Activated CD8-positive, alpha-beta memory T cell treated with anti-CD3 and anti-CD28 coated beads, Interleukin-2, amount 50 U/mL, for 4 hours (primary cell): Measurements from ENCODE around the gene GPR22.

Experiments used
- DNase-seq: peaks from one replicate; pipeline ENCODE4 v3.0.0-alpha.2; 2020

GPR22 gene

DNA sequence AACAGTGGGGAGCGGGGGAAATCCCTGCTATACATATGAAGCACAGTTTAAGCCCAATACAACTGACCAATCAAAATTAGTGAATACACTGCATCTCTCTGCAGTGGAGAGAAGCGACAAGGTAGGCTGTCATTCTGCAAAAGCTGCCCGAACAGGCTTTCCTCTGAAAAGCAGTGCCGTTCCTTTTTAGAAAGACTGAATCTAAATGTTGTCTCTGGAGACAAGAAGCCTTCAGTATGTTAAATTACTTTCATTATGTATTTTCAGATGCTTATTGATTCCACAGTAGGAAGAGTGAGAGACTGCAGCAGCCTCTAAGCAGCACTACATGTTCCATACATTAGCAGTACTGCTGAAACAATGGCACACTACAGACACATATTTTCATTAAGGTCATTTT lies at the start of gene GPR22:
TSS of gene GPR22 (plus strand) at position 129 of the 400 bp plus-strand sequence. CDS start 4,004 bp downstream, outside the sequence.
- DNase-seq = no peak

DNA sequence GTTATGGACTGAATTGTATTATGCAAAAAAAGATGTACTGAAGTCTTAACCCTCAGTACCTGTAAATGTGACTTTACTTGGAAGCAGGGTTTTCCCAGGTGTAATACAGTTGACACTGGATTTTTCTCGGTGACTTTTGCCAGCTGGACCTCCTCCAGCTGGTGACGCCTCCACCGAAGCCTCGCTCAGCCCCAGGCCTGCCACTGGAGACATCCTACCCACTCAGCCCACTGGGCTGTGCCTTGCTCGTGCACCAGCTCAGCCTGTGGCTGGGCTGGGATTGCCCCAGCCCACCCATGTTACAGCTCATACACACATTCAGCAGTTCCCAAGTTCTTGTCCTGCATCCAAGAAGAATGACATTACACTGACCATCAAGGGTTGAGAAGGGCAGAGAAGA lies 42.4 kb upstream of the GPR22 start:
- no peak for DNase-seq

DNA sequence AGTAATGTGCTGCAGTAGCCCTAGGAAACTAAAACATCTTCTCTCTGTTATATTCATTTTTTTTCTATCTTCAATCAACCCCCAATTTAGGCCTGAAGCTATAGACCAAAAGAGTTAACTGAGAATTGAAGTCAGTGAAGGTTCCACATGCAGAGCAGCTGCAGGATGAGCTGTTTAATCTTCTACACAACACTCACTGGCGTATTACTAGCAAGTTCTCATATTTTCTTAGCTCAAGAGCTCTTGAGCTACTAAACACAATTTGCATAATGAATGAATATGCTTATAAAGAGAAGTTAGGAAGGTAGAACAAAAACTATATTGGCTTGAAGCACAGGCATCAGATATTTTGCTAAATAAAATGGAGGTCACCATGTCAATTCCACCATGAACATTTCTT lies 41.2 kb upstream of the GPR22 start:
- no peak for DNase-seq

- no peak for DNase-seq
These were observed 39.8 kb upstream of the GPR22 start for GRCh38 chr7:107430057-107430456.

- no peak for DNase-seq
These were observed 37.6 kb upstream of the GPR22 start for GRCh38 chr7:107432261-107432660.

DNA sequence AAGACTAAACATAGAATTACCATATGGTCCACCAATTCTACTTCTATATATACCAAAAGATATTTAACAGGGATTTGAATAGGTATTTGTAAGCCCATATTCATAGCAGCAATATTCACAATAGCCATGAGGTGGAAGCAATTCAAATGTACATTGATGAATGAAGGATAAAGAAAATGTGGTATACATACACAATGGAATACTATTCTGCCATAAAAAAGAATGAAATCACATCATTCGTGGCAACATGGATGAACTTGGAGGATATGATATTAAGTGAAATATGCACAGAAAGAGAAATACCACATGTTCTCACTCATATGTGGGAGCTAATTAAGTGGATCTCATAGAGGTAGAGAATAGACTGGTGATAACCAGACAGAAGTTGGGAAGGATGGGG lies 34.1 kb upstream of the GPR22 start:
- no peak for DNase-seq

GRCh38 chr7:107439025-107439424 lies 30.8 kb upstream of the GPR22 start:
- no peak for DNase-seq

DNA sequence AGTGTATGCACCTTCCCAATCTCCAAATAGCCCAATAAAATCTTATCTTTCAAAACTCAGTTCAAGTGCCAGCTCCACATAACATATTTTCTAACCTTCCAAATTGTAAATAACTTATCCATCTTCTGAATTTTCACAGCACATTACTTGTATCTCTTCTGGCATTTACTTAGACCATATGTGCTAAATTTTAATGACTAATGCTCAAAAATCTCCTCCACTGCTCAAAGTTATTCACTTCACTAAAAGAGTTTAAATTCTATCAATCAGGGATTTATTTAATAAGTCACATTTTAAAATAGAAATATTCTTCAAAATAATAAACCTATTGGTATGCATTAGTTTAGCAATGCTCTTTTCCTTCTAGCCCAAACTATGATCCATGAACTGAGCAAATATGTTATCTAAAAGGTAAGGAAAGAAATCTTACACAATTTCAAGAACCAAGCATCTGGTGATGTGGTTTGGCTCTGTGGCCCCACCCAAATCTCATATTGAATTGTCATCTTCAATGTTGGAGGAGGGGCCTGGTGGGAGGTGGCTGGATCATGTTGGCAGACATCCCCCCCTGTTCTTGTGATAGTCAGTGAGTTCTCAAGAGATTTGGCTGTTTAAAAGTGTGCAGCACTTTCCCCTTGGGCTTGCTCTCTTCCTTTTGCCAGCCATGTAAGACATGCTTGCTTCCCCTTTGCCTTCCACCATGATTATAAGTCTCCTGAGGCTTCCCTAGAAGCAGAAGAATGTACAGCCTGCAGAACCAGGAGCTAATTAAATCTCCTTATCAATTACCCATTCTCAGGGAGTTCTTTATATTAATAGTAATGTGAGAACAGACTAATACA lies 28.1 kb upstream of the GPR22 start:
- DNase-seq = no peak

GRCh38 chr7:107442678-107443077 lies 27.2 kb upstream of the GPR22 start:
- no peak for DNase-seq

DNA sequence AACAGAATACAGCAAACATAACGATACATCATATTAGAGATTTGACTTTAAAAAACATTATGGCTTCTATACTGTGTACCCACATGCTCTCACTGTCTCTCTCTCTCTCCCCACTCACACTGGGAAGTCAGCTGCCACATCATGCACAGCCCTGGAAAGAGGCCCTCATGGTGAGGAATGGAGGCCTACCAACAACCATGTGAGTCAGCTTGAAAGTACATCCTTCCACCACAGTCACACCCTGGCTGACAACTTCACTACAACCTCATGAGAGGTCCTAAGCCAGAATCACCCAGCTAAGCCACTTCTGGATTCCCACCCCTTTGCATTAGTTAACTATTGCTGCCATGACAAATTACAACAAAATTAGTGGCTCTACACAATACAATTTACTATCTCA lies 23.3 kb upstream of the GPR22 start:
- no peak for DNase-seq

DNA sequence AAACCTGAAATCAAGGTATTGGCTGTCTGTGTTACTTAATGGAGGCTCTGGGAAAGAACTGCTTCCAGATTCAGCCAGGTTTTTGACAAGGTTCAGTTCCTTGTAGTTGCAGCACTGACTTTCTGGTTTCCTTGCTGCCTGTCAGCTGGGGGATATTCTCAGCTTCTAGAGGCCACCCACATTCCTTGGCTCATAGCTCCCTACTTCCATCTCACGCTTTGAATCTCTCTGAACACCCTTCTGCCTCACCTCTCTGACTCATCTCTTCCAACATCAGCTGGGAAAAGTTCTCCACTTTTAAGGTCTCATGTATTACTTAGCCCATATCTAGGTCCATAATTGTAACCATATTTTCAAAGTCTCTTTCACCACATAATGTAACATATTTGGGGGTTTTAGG lies 22.9 kb upstream of the GPR22 start:
- DNase-seq = no peak

- no peak for DNase-seq
These were observed 18.9 kb upstream of the GPR22 start for GRCh38 chr7:107450970-107451369.

GRCh38 chr7:107453388-107453787 lies 16.5 kb upstream of the GPR22 start:
- no peak for DNase-seq

DNA sequence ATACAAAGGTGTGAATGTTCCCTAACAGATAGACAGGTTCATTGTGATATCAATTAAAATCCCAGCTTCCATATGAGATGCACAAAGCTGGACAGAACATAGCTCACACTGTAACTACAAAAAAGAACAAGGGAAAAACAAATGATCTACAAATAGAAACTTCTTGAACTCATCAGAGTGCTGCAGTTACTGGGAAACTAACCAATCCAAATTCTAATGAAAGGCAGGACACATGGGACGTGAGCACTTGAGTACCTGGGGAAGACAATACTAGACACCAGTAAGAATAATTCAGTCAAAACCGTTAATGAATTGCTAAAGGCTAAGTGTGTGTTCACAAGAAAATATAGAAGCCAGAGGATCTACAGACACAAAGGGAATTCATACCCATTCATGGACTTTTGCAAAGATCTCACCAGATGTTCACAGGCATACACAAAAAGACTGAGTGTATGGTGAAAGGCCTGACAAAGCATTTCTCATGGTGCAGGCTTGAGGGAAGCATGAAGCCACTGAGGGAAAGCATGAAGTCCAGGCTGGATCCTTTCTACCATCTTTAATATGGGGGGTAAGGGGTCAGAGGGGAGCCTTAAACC lies 7.8 kb upstream of the GPR22 start:
- no peak for DNase-seq

DNA sequence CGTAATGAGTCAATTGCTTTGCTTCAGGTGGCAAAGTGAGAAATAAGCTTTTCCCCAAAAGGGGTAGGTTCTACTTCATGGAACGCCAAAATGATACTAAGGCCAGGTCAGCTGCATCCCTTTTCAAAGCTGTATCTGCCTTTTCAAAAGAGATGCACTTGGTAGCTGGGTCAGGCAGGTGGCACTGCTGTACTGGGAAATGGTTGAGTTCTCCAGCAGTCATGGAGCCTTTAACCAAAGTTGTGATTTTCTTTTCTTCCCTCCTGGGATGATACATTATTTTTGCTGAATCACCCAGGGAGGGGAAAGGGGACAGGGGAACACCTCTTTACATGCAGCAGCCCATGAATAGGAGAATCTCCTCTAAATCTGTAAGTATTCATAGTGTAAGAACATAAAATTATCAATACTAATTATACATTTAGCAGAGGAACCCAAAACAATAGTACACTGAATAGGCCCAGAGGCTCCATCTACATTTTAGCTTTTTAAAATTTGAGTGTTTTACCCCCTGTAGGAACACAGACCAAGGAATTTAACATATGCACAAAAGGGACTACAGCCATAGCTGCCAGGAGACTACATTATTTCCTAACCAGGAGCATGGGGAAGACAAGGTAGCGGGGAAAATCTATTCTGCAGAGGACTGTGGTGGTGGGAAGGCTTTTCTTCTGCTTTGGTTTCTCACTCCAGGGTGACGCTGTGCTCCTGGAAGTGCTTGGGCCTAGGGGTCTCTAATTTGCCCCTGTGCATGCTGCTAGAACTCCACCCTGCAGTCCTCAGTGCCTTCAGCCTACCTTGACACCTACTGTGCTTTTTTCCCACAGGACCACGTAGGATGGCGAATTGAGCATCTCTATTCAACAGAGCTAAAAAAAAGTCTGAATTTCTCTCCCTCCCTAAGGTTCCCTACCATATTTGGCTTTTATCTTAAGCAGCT lies 6.4 kb upstream of the GPR22 start:
- peak; percentile 41 for DNase-seq

DNA sequence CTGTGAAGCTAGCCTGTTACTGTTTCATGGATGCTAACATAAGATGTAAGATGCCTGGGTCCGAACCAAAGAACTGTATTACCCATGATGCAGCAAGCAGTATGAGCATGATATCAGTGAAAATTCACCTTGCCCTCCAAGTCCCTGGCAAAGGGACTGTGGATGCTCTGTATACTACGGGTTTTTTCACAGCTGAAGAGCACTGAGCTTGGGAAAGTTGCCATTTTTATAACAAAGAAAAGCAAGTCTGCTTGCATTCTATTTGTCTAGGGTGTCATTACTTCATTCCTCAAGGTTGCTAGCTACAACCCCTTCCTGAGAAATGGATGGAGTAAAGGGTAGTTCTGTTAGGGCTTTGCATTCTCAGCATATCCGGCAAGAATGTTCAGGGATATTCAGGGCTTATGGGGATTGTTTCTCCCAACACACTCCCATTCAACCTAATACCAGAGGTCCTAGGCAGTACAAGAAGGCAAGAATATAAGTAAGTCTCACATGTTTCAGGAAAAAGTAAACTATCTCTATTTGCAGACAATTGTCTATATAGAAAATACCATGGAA lies 5.1 kb upstream of the GPR22 start:
- no peak for DNase-seq

DNA sequence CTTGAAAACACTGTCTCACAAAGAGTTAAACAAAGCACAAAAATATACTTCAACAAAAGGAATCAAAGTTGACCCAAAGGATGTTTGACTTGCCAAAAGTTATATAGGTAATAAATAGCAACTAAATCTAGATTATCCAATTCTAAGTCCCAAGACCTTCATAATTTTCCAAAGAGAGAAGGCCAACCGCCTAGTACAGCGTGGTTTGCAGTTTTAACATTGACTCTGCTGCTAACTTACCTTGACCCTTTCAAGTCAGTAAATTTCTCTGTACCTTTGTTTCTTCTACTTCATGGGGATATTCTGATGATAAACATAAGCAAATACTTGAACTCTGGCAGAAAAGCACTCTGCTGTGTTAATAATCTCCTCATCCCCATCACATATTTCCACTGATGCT lies 1.9 kb upstream of the GPR22 start:
- DNase-seq = no peak

GRCh38 chr7:107468824-107469223 lies 1.0 kb upstream of the GPR22 start:
- no peak for DNase-seq

GRCh38 chr7:107471292-107472070 lies 1.6 kb downstream of the GPR22 start:
- no peak for DNase-seq

DNA sequence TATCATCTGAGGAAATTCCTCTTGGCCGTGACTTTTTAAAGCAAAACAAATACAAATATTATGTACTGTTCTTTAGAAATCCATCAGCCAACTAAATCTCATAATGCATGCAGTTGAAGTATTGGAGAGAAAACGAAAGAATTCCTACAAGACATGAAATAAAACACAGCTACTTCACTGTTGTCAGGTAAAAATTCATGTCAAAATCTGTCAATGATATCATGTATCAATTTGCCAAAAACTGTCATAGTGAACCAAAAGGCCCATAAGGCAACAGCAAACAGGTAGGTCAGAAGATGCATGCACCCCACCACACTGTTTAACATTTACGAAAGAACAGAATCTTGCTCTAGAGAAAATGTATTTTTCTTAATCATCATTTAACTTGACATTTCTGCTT lies 2.3 kb downstream of the GPR22 start:
- DNase-seq = no peak

- DNase-seq = no peak
These were observed 4.3 kb downstream of the GPR22 start for GRCh38 chr7:107474104-107474521.

DNA sequence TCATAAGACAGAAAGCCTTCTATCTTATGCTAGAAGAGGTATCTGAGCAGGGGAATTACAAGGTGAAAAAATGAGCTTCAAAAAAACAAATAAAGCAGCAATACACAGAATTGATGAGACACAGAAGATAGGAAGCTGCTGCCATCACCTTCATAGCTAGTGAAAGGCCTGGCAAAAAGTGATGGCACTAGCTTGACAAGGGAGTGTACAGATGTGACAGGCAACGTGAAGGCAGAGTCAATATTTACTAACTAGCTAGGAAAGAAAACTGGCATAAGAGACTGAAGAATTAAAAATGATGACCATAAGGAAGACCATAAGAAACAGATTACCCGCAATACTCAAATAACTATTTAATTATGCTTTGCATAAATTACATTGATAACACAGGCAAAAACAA lies 9.4 kb downstream of the GPR22 start:
- no peak for DNase-seq
